ENCODE results near the gene DNAJC16. TPM values are rescaled to one million over a fixed set of nuclear protein-coding genes. Genes with fewer than 3 reads are reported as not detected.
A peak's percentile ranks its signal among the peaks of the same experiment; 100 is the strongest.
"Not testable (repeated sequence)": the region's sequence is repeated elsewhere in the genome, so short reads cannot be mapped to it uniquely, and the experiment has no call there.

DNAJC16 gene
- polyA plus RNA-seq, 3 donors from 2014 or later = 3.7 to 8.9 (median 4.0) TPM

- not testable (repeated sequence) for H3K9me3 Mint-ChIP-seq; DNase-seq; H3K4me3 Mint-ChIP-seq; H3K27me3 Mint-ChIP-seq (ENCODE audit: low read depth in 3 of 3); H3K27ac Mint-ChIP-seq
- peaks cover 7 to 33% of the 10 kb centered on the region in 2 donors for H3K4me1 Mint-ChIP-seq
- peaks cover 0 to 36% (median 20%) of the 10 kb centered on the region in 3 donors for H3K36me3 Mint-ChIP-seq
Measured at GRCh38 chr1:15514557-15514956, 12.1 kb upstream of the DNAJC16 start.

- H3K9me3 Mint-ChIP-seq = no peaks in the 10 kb centered on the region
- peaks cover 0 to 1% (median 1%) of the 10 kb centered on the region in 3 donors for H3K27me3 Mint-ChIP-seq (ENCODE audit: low read depth in 3 of 3)
- H3K4me3 Mint-ChIP-seq = no peak overlapping the region
- peak overlapping the region in 1 of 6 donors; percentile 76 for H3K27ac Mint-ChIP-seq
- peaks cover 7 to 33% of the 10 kb centered on the region in 2 donors for H3K4me1 Mint-ChIP-seq
- H3K36me3 Mint-ChIP-seq = peaks cover 0 to 36% (median 20%) of the 10 kb centered on the region in 3 donors
- DNase-seq = no peak
Measured at GRCh38 chr1:15515022-15515663, 11.5 kb upstream of the DNAJC16 start.

GRCh38 chr1:15519625-15520024, 7.0 kb upstream of the DNAJC16 start:
- H3K27ac Mint-ChIP-seq = no peak overlapping the region
- peaks cover 18 to 30% of the 10 kb centered on the region in 2 donors for H3K4me1 Mint-ChIP-seq
- no peak overlapping the region for H3K4me3 Mint-ChIP-seq
- H3K9me3 Mint-ChIP-seq = no peaks in the 10 kb centered on the region
- H3K27me3 Mint-ChIP-seq (ENCODE audit: low read depth in 3 of 3) = peaks cover 2 to 13% (median 6%) of the 10 kb centered on the region in 3 donors
- DNase-seq = no peak
- H3K36me3 Mint-ChIP-seq = peaks cover 0 to 20% (median 17%) of the 10 kb centered on the region in 3 donors

DNA sequence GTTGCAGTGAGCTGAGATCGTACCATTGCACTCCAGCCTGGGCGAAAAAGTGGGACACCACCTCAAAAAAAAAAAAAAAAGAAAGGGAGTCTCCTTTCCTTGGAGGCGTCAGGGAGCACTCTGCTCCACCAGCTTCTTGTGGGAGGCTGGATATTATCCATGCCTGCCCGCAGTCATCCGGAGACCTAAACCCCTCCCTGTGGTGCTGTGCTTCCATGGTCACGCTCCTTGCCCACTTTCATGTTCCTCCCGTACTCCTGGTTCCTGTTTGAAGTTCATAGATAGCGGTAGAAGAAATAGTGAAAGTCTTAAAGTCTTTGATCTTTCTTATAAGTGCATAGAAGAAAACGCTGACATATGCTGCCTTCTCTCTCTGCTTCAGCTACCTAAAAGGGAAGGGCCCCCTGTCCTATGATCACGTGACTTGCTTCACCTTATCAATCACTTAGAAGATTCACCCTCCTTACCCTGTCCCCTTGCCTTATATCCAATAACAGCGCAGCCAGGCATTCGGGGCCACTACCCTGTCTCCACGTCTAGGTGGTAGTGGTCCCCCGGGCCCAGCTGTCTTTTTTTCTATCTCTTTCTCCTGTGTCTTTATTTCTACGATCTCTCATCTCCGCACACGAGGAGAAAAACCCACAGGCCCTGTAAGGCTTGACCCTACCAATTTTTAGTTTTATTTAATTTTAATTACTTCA, 5.3 kb upstream of the DNAJC16 start:
- H3K9me3 Mint-ChIP-seq, H3K4me3 Mint-ChIP-seq, DNase-seq: not testable (repeated sequence)
- H3K4me1 Mint-ChIP-seq = peaks cover 29 to 37% of the 10 kb centered on the region in 2 donors
- peaks cover 0 to 17% (median 14%) of the 10 kb centered on the region in 3 donors for H3K36me3 Mint-ChIP-seq
- peaks cover 8 to 23% (median 15%) of the 10 kb centered on the region in 3 donors for H3K27me3 Mint-ChIP-seq (ENCODE audit: low read depth in 3 of 3)
- peak overlapping the region in 1 of 6 donors; percentile 6 for H3K27ac Mint-ChIP-seq

- H3K4me3 Mint-ChIP-seq = peak overlapping the region in 3 of 5 donors; percentile 88 to 94 (median 92)
- peaks cover 16 to 28% (median 20%) of the 10 kb centered on the region in 3 donors for H3K27me3 Mint-ChIP-seq (ENCODE audit: low read depth in 3 of 3)
- H3K4me1 Mint-ChIP-seq = peaks cover 39 to 46% of the 10 kb centered on the region in 2 donors
- no peaks in the 10 kb centered on the region for H3K9me3 Mint-ChIP-seq
- peak overlapping the region in 2 of 6 donors; percentile 79 to 92 for H3K27ac Mint-ChIP-seq
- peaks cover 0 to 14% (median 7%) of the 10 kb centered on the region in 3 donors for H3K36me3 Mint-ChIP-seq
- DNase-seq = no peak
Measured at GRCh38 chr1:15522551-15522950, 4.1 kb upstream of the DNAJC16 start.

DNA sequence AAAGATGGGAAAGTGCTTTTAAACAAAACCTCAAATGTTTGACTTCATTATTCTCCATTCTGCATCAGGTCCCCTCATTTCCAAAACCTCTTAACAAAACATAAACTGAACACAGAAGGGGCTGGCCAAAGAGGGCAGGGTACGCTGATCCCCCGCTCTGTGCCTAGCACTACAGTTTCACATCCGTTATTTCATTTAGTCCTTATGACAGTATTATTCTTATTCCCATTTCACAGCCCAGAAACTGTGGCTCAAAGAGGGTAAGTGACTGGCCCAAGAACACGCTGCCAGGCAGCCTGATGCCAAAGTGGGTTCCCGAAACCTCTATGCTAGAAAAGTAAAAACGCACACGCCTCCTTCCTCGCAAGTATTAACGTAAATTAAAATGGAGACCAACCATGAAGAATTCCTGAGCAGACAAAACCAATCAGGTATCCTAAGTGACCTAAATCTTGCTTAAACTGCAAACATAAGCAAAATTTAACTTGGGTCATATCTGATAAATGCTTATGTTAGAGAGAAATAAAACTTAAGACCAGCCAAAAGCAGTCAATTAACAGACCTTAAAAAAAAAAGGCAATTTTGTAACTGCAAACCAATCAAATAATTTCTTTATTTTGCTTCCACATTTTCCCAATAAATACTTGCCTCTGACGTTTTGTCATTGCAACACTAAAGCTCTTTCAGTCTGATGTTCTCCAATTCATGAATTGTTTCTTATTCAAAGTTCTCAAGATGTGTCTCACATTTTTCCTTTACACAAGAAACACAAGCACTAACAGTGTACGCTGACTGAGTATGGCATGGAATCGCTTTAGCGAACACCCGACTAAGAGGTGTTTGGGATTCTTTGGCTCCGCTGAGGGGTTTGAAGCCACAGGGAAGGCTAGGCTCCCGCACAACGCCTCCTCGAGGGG, 3.3 kb upstream of the DNAJC16 start:
- Mint-ChIP-seq H3K27me3 (ENCODE audit: low read depth in 3 of 3) (peaks cover 17 to 28% (median 20%) of the 10 kb centered on the region in 3 donors), H3K4me1 (peaks cover 46 to 48% of the 10 kb centered on the region in 2 donors), H3K4me3 (peak overlapping the region; percentile 88 to 97 (median 92)), H3K36me3 (peaks cover 0 to 7% (median 2%) of the 10 kb centered on the region in 3 donors), H3K27ac (peak overlapping the region; percentile 92 to 100 (median 96)), H3K9me3 (no peaks in the 10 kb centered on the region)
- no peak for DNase-seq

- H3K27me3 Mint-ChIP-seq (ENCODE audit: low read depth in 3 of 3) = peaks cover 17 to 28% (median 19%) of the 10 kb centered on the region in 3 donors
- peak within 1 kb of the TSS; percentile 88 to 97 (median 92) for H3K4me3 Mint-ChIP-seq
- H3K9me3 Mint-ChIP-seq = no peaks in the 10 kb centered on the region
- peak within 1 kb of the TSS; percentile 92 to 100 (median 96) for H3K27ac Mint-ChIP-seq
- DNase-seq = no peak
- H3K36me3 Mint-ChIP-seq = peaks cover 0 to 6% (median 0%) of the 10 kb centered on the region in 3 donors
- H3K4me1 Mint-ChIP-seq = peaks cover 46 to 52% of the 10 kb centered on the region in 2 donors
Measured at GRCh38 chr1:15524021-15524282, 2.7 kb upstream of the DNAJC16 start, which contains the start of gene CASP9. Gene CASP9 (minus strand): TSS chr1:15524215. CDS start chr1:15524200, 15 bp downstream.

- Mint-ChIP-seq H3K27ac (peak overlapping the region; percentile 92 to 100 (median 96)), H3K4me1 (peaks cover 47 to 56% of the 10 kb centered on the region in 2 donors), H3K9me3 (no peaks in the 10 kb centered on the region), H3K36me3 (peaks cover 0 to 4% (median 0%) of the 10 kb centered on the region in 3 donors), H3K27me3 (ENCODE audit: low read depth in 3 of 3) (peaks cover 17 to 28% (median 19%) of the 10 kb centered on the region in 3 donors), H3K4me3 (peak overlapping the region; percentile 88 to 97 (median 92))
- DNase-seq = peak; percentile 98 to 99 (median 99)
Measured at GRCh38 chr1:15524283-15525049, 2.2 kb upstream of the DNAJC16 start.

DNA sequence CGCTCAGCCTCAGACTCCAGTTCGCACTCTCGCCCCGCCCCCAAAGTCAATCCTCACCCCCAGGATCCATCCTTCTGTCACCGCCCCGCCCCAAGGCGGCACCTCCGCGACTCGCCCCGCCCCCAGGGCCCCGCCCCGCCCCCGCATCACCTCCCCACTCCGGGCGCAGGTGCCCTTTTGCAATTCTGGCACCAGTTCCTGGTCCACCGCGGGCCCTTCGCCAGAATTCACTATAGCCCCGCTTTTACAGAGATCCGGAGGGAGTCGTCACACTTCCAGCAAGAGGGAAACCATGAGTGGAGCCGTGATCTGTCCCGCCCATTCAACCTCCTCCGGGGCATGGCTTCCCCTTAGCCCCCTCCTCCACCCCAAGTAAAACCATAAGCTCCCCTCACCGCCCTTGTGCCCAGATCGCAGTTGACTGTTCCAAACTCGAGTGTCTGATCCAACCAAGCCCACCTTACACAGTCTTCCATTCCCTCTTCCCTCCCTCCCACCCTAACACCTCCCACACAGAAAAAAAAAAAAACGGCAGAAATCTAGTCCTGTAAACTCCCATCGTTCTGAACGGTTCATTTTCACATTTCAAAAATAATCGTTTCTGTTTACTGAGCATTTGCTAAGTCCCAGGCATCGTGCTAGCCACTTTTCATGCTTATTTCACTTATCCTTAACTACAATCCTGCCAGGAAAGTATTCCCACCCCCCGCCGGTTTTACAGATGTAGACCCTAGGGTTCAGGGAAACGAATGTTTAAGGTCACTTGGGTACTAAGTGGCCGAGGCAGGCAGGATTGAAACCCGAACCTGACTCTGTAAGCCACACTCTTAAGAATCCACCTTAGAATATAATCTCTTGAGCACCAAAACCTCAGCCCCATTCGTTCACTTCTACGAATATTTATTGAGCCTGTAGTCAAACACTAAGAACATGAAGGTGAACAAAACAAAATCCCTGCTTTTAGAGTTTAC, 1.3 kb upstream of the DNAJC16 start:
- H3K9me3 Mint-ChIP-seq = no peaks in the 10 kb centered on the region
- peaks cover 46 to 56% of the 10 kb centered on the region in 2 donors for H3K4me1 Mint-ChIP-seq
- peak overlapping the region; percentile 92 to 100 (median 96) for H3K27ac Mint-ChIP-seq
- DNase-seq = peak in 2 of 3 donors; percentile 99 to 100
- H3K4me3 Mint-ChIP-seq = peak overlapping the region; percentile 88 to 97 (median 92)
- peaks cover 0 to 4% (median 0%) of the 10 kb centered on the region in 3 donors for H3K36me3 Mint-ChIP-seq
- peaks cover 17 to 28% (median 19%) of the 10 kb centered on the region in 3 donors for H3K27me3 Mint-ChIP-seq (ENCODE audit: low read depth in 3 of 3)

DNA sequence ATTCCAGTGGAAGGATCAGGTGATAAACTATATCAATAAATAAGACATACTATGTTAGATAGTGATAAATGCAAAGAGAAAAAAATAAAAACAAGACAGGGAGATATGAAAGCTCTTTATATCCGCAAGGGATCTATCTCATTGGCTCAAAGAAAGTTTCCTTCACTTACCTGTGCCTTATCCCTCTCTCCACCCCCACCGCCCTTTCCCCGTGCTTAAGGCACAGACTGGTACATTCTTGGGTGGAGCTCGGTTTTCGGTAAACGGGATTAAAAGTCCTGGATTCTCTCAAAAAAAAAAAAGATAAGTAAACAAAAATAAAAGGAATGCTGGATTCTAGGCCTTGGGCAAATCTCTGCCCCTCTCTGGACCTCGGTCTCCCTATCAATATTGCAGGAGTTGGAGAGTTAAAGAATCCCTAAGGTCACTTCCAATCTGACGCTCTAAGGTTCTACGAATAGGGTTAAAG, 593 bp upstream of the DNAJC16 start:
- Mint-ChIP-seq H3K27ac (peak overlapping the region; percentile 92 to 100 (median 96)), H3K4me1 (peaks cover 46 to 56% of the 10 kb centered on the region in 2 donors), H3K9me3 (no peaks in the 10 kb centered on the region), H3K4me3 (peak overlapping the region; percentile 88 to 97 (median 92)), H3K36me3 (peaks cover 0 to 4% (median 0%) of the 10 kb centered on the region in 3 donors), H3K27me3 (ENCODE audit: low read depth in 3 of 3) (peaks cover 17 to 28% (median 19%) of the 10 kb centered on the region in 3 donors)
- peak in 1 of 3 donors; percentile 2 for DNase-seq

GRCh38 chr1:15531003-15531402, 4.4 kb downstream of the DNAJC16 start:
- no peak for DNase-seq
- H3K27me3 Mint-ChIP-seq (ENCODE audit: low read depth in 3 of 3) = peaks cover 7 to 11% (median 7%) of the 10 kb centered on the region in 3 donors
- H3K36me3 Mint-ChIP-seq = no peaks in the 10 kb centered on the region
- H3K27ac Mint-ChIP-seq = no peak overlapping the region
- H3K4me1 Mint-ChIP-seq = peaks cover 24 to 30% of the 10 kb centered on the region in 2 donors
- H3K4me3 Mint-ChIP-seq = no peak overlapping the region
- no peaks in the 10 kb centered on the region for H3K9me3 Mint-ChIP-seq

GRCh38 chr1:15531682-15532081, 5.0 kb downstream of the DNAJC16 start:
- H3K27me3 Mint-ChIP-seq (ENCODE audit: low read depth in 3 of 3) = peaks cover 1 to 5% (median 2%) of the 10 kb centered on the region in 3 donors
- H3K4me3 Mint-ChIP-seq = no peak overlapping the region
- no peaks in the 10 kb centered on the region for H3K9me3 Mint-ChIP-seq
- no peak overlapping the region for H3K27ac Mint-ChIP-seq
- peaks cover 5 to 6% (median 6%) of the 10 kb centered on the region in 3 donors for H3K36me3 Mint-ChIP-seq
- DNase-seq = no peak
- H3K4me1 Mint-ChIP-seq = peaks cover 17 to 23% of the 10 kb centered on the region in 2 donors

Data from immature natural killer cell (primary cell).